Stimulated activated CD4-positive, alpha-beta T cell treated with anti-CD3 and anti-CD28 coated beads, Interleukin-2, amount 100 ng/mL, for 48 hours (primary cell): ENCODE results near the gene POLR2H.
A peak's percentile ranks its signal among the peaks of the same experiment; 100 is the strongest.

Experiments
- DNase-seq, 2 donors: peaks; one replicate each; pipeline ENCODE4 v3.0.0-alpha.2; 2020

Gene POLR2H

GRCh38 chr3:184361532-184361931 lies at the start of gene POLR2H, which contains the start of gene CLCN2:
TSS of gene POLR2H (plus strand) at chr3:184361710. CDS start at chr3:184363493, 1,783 bp downstream.
TSS of gene CLCN2 (minus strand) at chr3:184361605. CDS start at chr3:184361479, 126 bp downstream.
- peak; percentile 25 to 43 for DNase-seq

GRCh38 chr3:184314363-184314699 lies 47.2 kb upstream of the POLR2H start, which contains the start of gene EIF4G1:
TSS of gene EIF4G1 (plus strand) at chr3:184314606. CDS start at chr3:184315797, 1,191 bp downstream.
- peak; percentile 90 for DNase-seq

- DNase-seq = peak; percentile 35 to 38
Measured at GRCh38 chr3:184314700-184315542, 46.6 kb upstream of the POLR2H start.

- DNase-seq = no peak
Measured at GRCh38 chr3:184315543-184315867, 46.0 kb upstream of the POLR2H start.

- no peak for DNase-seq
Measured at GRCh38 chr3:184315871-184316661, 45.4 kb upstream of the POLR2H start.

- no peak for DNase-seq
Measured at GRCh38 chr3:184316792-184317191, 44.7 kb upstream of the POLR2H start.

GRCh38 chr3:184317201-184317600 lies 44.3 kb upstream of the POLR2H start:
- no peak for DNase-seq

GRCh38 chr3:184320104-184320445 lies 41.4 kb upstream of the POLR2H start:
- DNase-seq = no peak

GRCh38 chr3:184321666-184322065 lies 39.8 kb upstream of the POLR2H start:
- DNase-seq = no peak

- DNase-seq = no peak
Measured at GRCh38 chr3:184322731-184323487, 38.6 kb upstream of the POLR2H start.

- no peak for DNase-seq
Measured at GRCh38 chr3:184323696-184324095, 37.8 kb upstream of the POLR2H start.

- no peak for DNase-seq
Measured at GRCh38 chr3:184325269-184325668, 36.2 kb upstream of the POLR2H start.

- no peak for DNase-seq
Measured at GRCh38 chr3:184325715-184326369, 35.7 kb upstream of the POLR2H start.

GRCh38 chr3:184327171-184327570 lies 34.3 kb upstream of the POLR2H start:
- DNase-seq = no peak

GRCh38 chr3:184328516-184328915 lies 33.0 kb upstream of the POLR2H start:
- DNase-seq = no peak

GRCh38 chr3:184332370-184333090 lies 29.0 kb upstream of the POLR2H start:
- no peak for DNase-seq

- DNase-seq = no peak
Measured at GRCh38 chr3:184333190-184333589, 28.3 kb upstream of the POLR2H start.

GRCh38 chr3:184333700-184334099 lies 27.8 kb upstream of the POLR2H start:
- DNase-seq = no peak

- DNase-seq = no peak
Measured at GRCh38 chr3:184334470-184335158, 26.9 kb upstream of the POLR2H start.

- no peak for DNase-seq
Measured at GRCh38 chr3:184335291-184335660, 26.2 kb upstream of the POLR2H start.
